COLO668 (cell line): ENCODE data around the gene NR4A3.

Source experiments
- DNase-seq: peaks from one replicate; lab custom pipeline; 2025; ENCODE audit not compliant: unreplicated experiment; lab: John Stamatoyannopoulos, UW

The NR4A3 gene

GRCh38 chr9:99873531-99873930, 51.8 kb downstream of the NR4A3 start:
- no peak for DNase-seq

GRCh38 chr9:99873943-99874584, 52.4 kb downstream of the NR4A3 start:
- no peak for DNase-seq

DNA sequence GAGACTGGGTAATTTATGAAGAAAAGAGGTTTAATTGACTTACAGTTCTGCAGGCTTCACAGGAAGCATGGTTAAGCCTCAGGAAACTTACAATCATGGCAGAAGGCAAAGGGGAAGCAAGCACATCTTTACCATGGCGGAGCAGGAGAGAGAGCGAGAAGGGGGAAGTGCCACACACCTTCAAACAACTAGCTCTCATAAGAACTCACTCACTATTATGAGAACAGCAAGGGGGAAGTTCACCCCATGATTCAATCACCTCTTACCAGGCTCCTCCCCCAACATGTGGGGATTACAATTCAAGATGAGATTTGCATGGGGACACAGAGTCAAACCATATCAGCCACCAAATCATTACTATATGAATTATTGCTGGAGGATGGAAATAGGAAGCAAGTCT, 54.5 kb downstream of the NR4A3 start:
- DNase-seq = no peak

DNA sequence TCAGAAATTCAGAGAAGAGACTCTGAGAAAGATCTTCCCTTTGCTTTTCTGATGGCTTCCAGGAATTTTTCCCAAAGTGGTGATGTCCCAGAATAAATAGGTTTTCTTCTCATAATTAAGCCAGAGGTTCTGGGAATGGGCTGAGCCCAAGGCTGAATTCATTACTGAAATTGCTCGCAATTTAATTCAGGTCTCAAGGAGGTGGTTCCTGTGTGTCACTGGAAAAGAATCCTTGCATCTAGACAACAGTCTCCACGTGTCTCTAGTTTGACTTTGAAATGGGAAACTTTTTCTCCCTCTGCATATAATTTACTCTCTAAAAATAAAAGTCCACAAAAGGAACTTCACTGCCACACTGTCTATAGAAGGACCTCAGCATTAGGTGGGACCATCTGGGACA, 57.0 kb downstream of the NR4A3 start:
- DNase-seq = no peak

GRCh38 chr9:99881769-99882168, 60.1 kb downstream of the NR4A3 start:
- no peak for DNase-seq

GRCh38 chr9:99885747-99886146, 64.1 kb downstream of the NR4A3 start:
- DNase-seq = no peak

GRCh38 chr9:99889120-99889519, 67.4 kb downstream of the NR4A3 start:
- DNase-seq = no peak

- no peak for DNase-seq
These were observed 73.1 kb downstream of the NR4A3 start for GRCh38 chr9:99894826-99895225.

GRCh38 chr9:99895510-99895909, 73.8 kb downstream of the NR4A3 start:
- no peak for DNase-seq

GRCh38 chr9:99896119-99896518, 74.4 kb downstream of the NR4A3 start:
- no peak for DNase-seq

DNA sequence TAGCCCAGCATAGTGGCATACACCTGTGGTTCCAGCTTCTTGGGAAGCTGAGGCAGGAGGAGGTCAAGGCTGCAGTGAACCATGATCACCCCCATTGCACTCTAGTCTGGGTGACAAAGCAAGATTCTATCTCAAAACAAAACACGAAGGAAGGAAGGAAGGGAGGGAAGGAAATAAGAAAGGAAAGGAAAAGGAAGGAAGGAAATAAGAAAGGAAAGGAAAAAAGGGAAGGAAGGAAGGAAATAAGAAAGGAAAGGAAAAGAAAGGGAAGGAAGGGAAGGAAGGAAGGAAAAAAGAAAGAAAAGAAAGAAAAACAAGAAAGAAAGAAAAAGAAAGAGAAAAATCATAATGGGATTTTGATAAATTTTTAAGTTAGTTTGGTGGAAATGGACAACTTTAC, 81.7 kb downstream of the NR4A3 start:
- DNase-seq = no peak

DNA sequence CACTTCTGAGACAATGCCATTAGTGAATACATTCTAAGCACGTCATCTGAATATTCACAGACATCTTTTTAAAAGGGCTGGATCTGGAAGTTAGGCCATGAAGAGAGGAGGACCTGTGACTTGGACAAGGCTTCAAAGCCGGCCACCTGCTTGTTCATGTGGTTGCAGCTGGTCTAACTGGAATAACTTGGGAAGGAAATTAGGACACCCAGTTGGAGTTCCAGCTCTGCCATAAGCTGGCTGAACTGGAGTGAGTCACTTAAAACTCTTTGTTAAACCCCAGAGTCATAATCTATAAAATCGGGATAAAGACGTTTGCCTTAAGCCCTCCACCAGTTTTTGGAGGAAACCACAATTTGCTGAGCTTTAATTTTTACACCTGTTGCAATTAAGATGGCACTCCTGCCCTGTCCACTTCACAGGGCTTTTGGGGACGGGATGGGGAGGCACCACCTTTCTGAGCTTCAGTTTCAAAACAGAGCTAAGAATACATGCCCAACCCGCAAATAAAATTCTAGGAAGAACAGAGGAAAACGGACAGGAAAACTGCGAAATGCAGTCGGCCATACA, 84.2 kb downstream of the NR4A3 start:
- peak; percentile 14 for DNase-seq

DNA sequence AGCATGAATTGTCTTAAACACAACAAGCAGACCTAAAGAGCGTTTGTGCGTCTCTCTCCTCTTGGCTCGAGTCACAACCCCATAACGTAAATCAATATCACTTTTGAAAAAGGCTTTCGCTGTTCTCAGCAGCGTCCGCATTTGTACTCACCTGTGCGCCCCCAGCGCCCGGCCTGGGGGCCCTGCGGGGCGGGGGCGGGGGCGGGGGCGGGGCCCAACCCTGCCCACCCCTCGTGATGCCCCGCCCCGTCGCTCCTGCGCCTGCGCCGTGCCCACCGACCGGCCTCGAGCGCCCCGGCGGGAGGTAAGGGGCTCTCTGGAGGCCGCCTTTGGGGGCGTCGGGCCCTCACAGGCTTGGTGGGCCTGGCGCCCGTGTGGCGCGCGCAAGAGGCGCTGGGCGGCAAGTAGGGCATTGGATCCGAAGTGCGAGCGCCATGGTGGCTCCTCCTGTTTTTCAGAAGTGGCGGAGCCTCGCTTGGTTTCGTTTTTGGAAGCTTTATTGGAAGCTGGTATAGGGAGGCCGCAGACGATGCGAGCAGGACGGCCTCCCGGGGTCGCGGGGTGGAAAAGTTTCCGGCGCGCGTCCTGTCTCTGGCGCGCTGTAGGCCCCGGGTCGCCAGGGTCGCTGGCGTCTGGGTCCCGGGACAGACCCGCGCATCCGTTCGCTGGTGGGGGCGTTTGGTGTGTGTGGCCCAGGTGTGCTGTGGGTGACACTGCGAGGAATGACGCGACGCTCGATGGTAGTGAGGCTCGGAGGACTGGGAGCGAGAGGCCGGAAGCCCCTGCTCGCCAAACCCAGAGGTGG, 84.9 kb downstream of the NR4A3 start, which contains the start of gene STX17:
Gene STX17, plus strand, starts transcription at position 252 of the 805 bp plus-strand sequence. CDS start 8,586 bp downstream, outside the sequence.
- peak; percentile 81 for DNase-seq

DNA sequence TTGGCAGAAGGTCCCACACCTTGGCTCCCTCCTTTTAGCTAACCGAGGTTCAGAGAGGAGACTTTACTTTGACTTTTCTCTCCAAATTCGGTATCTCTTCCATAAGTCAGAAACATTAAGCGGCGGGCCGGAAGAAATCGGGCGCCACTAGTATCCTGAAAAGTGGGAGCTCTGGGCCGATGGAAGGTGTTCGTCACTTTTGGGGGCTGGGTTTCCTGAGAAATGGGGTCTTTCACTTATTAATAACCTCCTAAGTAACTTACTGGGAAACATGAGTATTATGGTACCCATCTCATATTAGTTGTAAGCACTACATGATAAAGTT, 85.5 kb downstream of the NR4A3 start:
- DNase-seq = no peak

DNA sequence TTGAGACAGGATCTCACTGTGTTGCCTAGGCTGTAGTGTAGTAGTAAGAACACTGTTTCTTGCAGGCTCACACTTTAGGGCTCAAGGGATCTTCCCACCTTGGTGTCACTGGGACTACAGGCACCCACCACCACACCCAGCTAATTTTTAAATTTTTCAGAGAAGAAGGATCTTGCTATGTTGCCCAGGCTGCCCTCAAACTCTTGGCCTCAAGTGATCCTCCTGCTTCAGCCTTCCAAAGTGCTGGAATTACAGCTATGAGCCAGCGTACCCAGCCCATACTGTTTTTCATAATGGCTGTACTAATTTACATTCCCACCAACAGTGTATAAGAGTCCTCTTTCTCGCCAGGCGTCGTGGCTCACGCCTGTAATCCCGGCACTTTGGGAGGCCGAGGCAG, 89.9 kb downstream of the NR4A3 start:
- no peak for DNase-seq
